HCT116 (cell line): ENCODE measurements around the gene MISP3. TPM values are rescaled to one million over a fixed set of nuclear protein-coding genes. Genes with fewer than 3 reads are reported as not detected.

Source experiments
- ATAC-seq: fragments of 200-7000 bp; cut with Tn5 transposase; 2 replicates; pipeline ENCODE4 v1.9.1; 2020; ENCODE audit warnings: mild to moderate bottlenecking, moderate library complexity
- BruUV-seq: library from RNA; stranded (reverse); fragments of 400-500 nt; replicated peaks from 2 replicates; lab custom pipeline; 2021; lab: Mats Ljungman, UMichigan
- CTCF ChIA-PET: fragments of 300-600 bp; sonication (Branson Sonifier 250); formaldehyde crosslinking; loops from one replicate; lab custom pipeline; 2021; ENCODE audit warnings: antibody characterized with exemption; lab: Charles Lee
- POLR2A ChIA-PET: fragments of 300-600, 350-600 bp; sonication (Branson Sonifier 250); formaldehyde crosslinking; loops from one replicate; lab custom pipeline; 2021; ENCODE audit warnings: antibody characterized with exemption; lab: Charles Lee
- RAD21 ChIA-PET, 2 experiments: fragments of 300-600 bp; sonication (Branson Sonifier 250); formaldehyde crosslinking; loops; one replicate each; lab custom pipeline; 2023; ENCODE audit warnings: low total read pairs in 2 of 2; ENCODE audit not compliant: uncharacterized antibody in 2 of 2, unreplicated experiment in 2 of 2, low non-redundant PET in 1 of 2; lab: Charles Lee
- DNase-seq: peaks from one replicate; pipeline ENCODE4 v3.0.0-alpha.2; 2010; ENCODE audit warnings: low read depth, low spot score
- H2AFZ ChIP-seq: fragments of 200-600 bp; shearing (Covaris generic), sonication (generic); 2 replicates; pipeline ENCODE4 v1.6.1; 2017; ENCODE audit warnings: low read depth, mixed run types, mixed read lengths, antibody characterized with exemption, low read length; ENCODE audit not compliant: poor library complexity, severe bottlenecking
- H3K27ac ChIP-seq: 2 replicates; pipeline ENCODE4 v1.5.1; 2012; ENCODE audit warnings: low read depth, low read length
- H3K27me3 ChIP-seq: fragments of 200-600 bp; sonication (generic); 2 replicates; pipeline ENCODE4 v1.6.1; 2016; ENCODE audit warnings: mixed run types, low read length, mixed read lengths; ENCODE audit not compliant: insufficient read depth
- H3K36me3 ChIP-seq, 2 experiments: fragments of 200-500 bp in 1 of 2; fragments of 200-600 bp in 1 of 2; sonication (Bioruptor generic) in 1 of 2; sonication (generic) in 1 of 2; 2 replicates each; pipeline versions ENCODE4 v1.5.1 to v1.6.1; 2014 to 2016; ENCODE audit warnings: low read length in 2 of 2, inconsistent platforms in 1 of 2, mixed read lengths in 1 of 2, mixed run types in 1 of 2; ENCODE audit not compliant: insufficient read depth in 2 of 2, control insufficient read depth in 1 of 2
- H3K4me1 ChIP-seq, 2 experiments: fragments of 200-600 bp in 1 of 2; sonication (generic) in 1 of 2; 2 replicates each; pipeline versions ENCODE4 v1.5.1 to v1.6.1; 2012 to 2017; ENCODE audit warnings: low read length in 2 of 2, inconsistent platforms in 1 of 2, mild to moderate bottlenecking in 1 of 2, mixed read lengths in 1 of 2, mixed run types in 1 of 2, moderate library complexity in 1 of 2; ENCODE audit not compliant: insufficient read depth in 2 of 2, control insufficient read depth in 1 of 2
- H3K4me2 ChIP-seq: fragments of 200-600 bp; sonication (generic); 2 replicates; pipeline ENCODE4 v1.6.1; 2017; ENCODE audit warnings: mixed run types, low read length, mixed read lengths
- H3K4me3 ChIP-seq, 2 experiments: fragments of 200-600 bp in 1 of 2; sonication (generic) in 1 of 2; replicated peaks in 1 of 2; 2 replicates each; pipeline ENCODE4 v1.5.1; 2011 to 2016; ENCODE audit warnings: low read length in 2 of 2, control low read depth in 1 of 2, low read depth in 1 of 2, mild to moderate bottlenecking in 1 of 2, mixed read lengths in 1 of 2, mixed run types in 1 of 2
- H3K79me2 ChIP-seq: fragments of 200-600 bp; sonication (generic); 2 replicates; pipeline ENCODE4 v1.6.1; 2017; ENCODE audit warnings: mild to moderate bottlenecking, mixed run types, low read length, moderate library complexity, mixed read lengths; ENCODE audit not compliant: insufficient read depth
- H3K9ac ChIP-seq: fragments of 200-600 bp; sonication (generic); 2 replicates; pipeline ENCODE4 v1.6.1; 2016; ENCODE audit warnings: low read length, mixed read lengths
- H3K9me2 ChIP-seq: fragments of 200-600 bp; sonication (generic), shearing (Covaris generic); 2 replicates; pipeline ENCODE4 v1.6.1; 2017; ENCODE audit warnings: mixed run types, mild to moderate bottlenecking, moderate library complexity; ENCODE audit not compliant: insufficient read depth
- H3K9me3 ChIP-seq, 2 experiments: fragments of 200-500 bp in 1 of 2; fragments of 200-600 bp in 1 of 2; sonication (Bioruptor generic) in 1 of 2; sonication (generic) in 1 of 2; 2 replicates each; pipeline ENCODE4 v1.6.1; 2014 to 2017; ENCODE audit warnings: low read length in 2 of 2, mixed read lengths in 2 of 2, inconsistent platforms in 1 of 2, low read depth in 1 of 2, mild to moderate bottlenecking in 1 of 2, mixed run types in 1 of 2, moderate library complexity in 1 of 2; ENCODE audit not compliant: control insufficient read depth in 1 of 2, insufficient read depth in 1 of 2
- H4K20me1 ChIP-seq: fragments of 200-600 bp; sonication (generic), shearing (Covaris generic); 2 replicates; pipeline ENCODE4 v1.6.1; 2017; ENCODE audit warnings: mixed run types, mild to moderate bottlenecking, moderate library complexity; ENCODE audit not compliant: insufficient read depth
- EZH2phosphoT487 ChIP-seq: fragments of 200-600 bp; IDR thresholded peaks from 2 replicates; pipeline ENCODE4 v1.6.1; 2018; ENCODE audit warnings: antibody characterized with exemption, borderline replicate concordance
- POLR2A ChIP-seq: IDR thresholded peaks from 2 replicates; pipeline ENCODE4 v1.7.0; 2011; ENCODE audit warnings: borderline replicate concordance; ENCODE audit not compliant: insufficient read depth, insufficient read length; ENCODE audit errors: extremely low read depth
- SIN3A ChIP-seq: IDR thresholded peaks from 2 replicates; pipeline ENCODE4 v1.6.1; 2012; ENCODE audit warnings: low read depth
- SP1 ChIP-seq: IDR thresholded peaks from 2 replicates; pipeline ENCODE4 v1.6.1; 2012; ENCODE audit warnings: low read depth
- YY1 ChIP-seq: IDR thresholded peaks from 2 replicates; pipeline ENCODE4 v1.6.1; 2011; ENCODE audit warnings: low read length, low read depth, moderate library complexity, mild to moderate bottlenecking; ENCODE audit not compliant: insufficient replicate concordance; ENCODE audit errors: extremely low read depth
- ZNF274 ChIP-seq: fragments of 200-500 bp; sonication (Bioruptor generic); IDR thresholded peaks from 2 replicates; pipeline ENCODE4 v1.6.1; 2014; ENCODE audit warnings: mild to moderate bottlenecking, low read depth, low read length, inconsistent platforms
- intact Hi-C: fragments of 100-400 bp; cut with micrococcal nuclease; formaldehyde crosslinking; loops from 2 replicates; pipeline ENCODE4 v1.10.0; 2022
- total RNA-seq: library from RNA; stranded (reverse); gene quantifications from one replicate; pipeline ENCODE4 v1.2.1, GENCODE V29; 2021; ENCODE audit not compliant: unreplicated experiment
- TF ChIP-seq, protein P1 (sequence below): IDR thresholded peaks from 2 replicates; pipeline ENCODE4 v1.6.1; 2012; ENCODE audit warnings: low read depth
- TF ChIP-seq, protein P2 (sequence below): IDR thresholded peaks from 2 replicates; pipeline ENCODE4 v1.6.1; 2012

The MISP3 gene
- total RNA-seq, 1 experiment from 2014 or later: 5.2 TPM

DNA sequence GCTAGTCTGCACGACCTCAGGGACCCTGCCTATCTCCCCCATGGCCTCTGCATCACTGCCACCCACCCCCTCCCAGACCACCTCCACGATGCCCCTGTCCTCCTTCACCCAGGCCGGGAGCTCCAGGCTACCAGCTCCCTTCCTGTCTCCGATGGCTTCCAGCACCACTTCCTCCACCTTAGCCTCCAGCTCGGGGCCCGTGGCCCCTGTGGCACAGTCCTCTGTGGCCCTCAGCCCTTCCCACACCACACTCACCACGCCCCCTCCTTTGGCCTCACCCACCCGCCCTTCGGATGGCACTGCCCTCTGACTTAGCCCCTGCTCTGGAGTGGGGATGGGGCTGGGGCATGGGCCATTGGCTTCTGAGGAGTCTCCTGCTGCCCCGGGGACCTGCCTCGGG is 17.9 kb upstream of the MISP3 start:
- RAD21 ChIA-PET: no interaction called here
- Histone ChIP-seq H2AFZ (no peak overlapping the region), H3K4me2 (no peak overlapping the region), H3K9me2 (no peaks in the 10 kb centered on the region), H4K20me1 (no peaks in the 10 kb centered on the region), H3K79me2 (no peaks in the 10 kb centered on the region), H3K4me1 (peaks cover 10 to 24% of the 10 kb centered on the region in 2 experiments), H3K27ac (no peak overlapping the region; the same call in 1 of the 2 replicates), H3K27me3 (no peaks in the 10 kb centered on the region), H3K9me3 (no peaks in the 10 kb centered on the region), H3K9ac (no peak overlapping the region), H3K4me3 (no peak overlapping the region), H3K36me3 (peaks cover 0 to 6% of the 10 kb centered on the region in 2 experiments; a peak in 1 of 4 replicates)
- intact Hi-C loops: no loop called here
- CTCF ChIA-PET: no interaction called here
- no TSS peak for BruUV-seq
- no peak for ATAC-seq
- DNase-seq: no peak
- no peak for TF ChIP-seq YY1
- POLR2A ChIA-PET: no interaction called here

GRCh38 chr19:14055396-14055795 is 17.2 kb upstream of the MISP3 start:
- CTCF ChIA-PET: interaction anchor here (1.0 to 5.7 kb wide), 2 partner anchors 11 to 13 kb away, joined by 4 to 31 read pairs; no protein-coding TSS in a partner anchor
- H3K9me2 ChIP-seq: no peaks in the 10 kb centered on the region
- DNase-seq (no peak), ATAC-seq (no peak)
- no TSS peak for BruUV-seq
- H3K4me3 ChIP-seq: no peak overlapping the region
- H4K20me1 ChIP-seq: no peaks in the 10 kb centered on the region
- RAD21 ChIA-PET: no interaction called here
- no peak overlapping the region for H2AFZ ChIP-seq
- no peak overlapping the region for H3K9ac ChIP-seq
- no peaks in the 10 kb centered on the region for H3K27me3 ChIP-seq
- H3K36me3 ChIP-seq: peaks cover 0 to 6% of the 10 kb centered on the region in 2 experiments; a peak in 1 of 4 replicates
- H3K4me2 ChIP-seq: no peak overlapping the region
- POLR2A ChIA-PET: no interaction called here
- intact Hi-C loops: no loop called here
- no peaks in the 10 kb centered on the region for H3K9me3 ChIP-seq
- H3K4me1 ChIP-seq: peaks cover 10 to 24% of the 10 kb centered on the region in 2 experiments
- no peak overlapping the region for H3K27ac ChIP-seq
- H3K79me2 ChIP-seq: no peaks in the 10 kb centered on the region
- TF ChIP-seq SP1: no peak
- TF ChIP-seq ZNF274: no peak
- TF ChIP-seq, protein P1, sequence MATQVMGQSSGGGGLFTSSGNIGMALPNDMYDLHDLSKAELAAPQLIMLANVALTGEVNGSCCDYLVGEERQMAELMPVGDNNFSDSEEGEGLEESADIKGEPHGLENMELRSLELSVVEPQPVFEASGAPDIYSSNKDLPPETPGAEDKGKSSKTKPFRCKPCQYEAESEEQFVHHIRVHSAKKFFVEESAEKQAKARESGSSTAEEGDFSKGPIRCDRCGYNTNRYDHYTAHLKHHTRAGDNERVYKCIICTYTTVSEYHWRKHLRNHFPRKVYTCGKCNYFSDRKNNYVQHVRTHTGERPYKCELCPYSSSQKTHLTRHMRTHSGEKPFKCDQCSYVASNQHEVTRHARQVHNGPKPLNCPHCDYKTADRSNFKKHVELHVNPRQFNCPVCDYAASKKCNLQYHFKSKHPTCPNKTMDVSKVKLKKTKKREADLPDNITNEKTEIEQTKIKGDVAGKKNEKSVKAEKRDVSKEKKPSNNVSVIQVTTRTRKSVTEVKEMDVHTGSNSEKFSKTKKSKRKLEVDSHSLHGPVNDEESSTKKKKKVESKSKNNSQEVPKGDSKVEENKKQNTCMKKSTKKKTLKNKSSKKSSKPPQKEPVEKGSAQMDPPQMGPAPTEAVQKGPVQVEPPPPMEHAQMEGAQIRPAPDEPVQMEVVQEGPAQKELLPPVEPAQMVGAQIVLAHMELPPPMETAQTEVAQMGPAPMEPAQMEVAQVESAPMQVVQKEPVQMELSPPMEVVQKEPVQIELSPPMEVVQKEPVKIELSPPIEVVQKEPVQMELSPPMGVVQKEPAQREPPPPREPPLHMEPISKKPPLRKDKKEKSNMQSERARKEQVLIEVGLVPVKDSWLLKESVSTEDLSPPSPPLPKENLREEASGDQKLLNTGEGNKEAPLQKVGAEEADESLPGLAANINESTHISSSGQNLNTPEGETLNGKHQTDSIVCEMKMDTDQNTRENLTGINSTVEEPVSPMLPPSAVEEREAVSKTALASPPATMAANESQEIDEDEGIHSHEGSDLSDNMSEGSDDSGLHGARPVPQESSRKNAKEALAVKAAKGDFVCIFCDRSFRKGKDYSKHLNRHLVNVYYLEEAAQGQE: no peak
- no peak for TF ChIP-seq YY1
- TF ChIP-seq EZH2phosphoT487: no peak
- TF ChIP-seq, protein P2, sequence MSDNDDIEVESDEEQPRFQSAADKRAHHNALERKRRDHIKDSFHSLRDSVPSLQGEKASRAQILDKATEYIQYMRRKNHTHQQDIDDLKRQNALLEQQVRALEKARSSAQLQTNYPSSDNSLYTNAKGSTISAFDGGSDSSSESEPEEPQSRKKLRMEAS: no peak
- TF ChIP-seq SIN3A: no peak
- TF ChIP-seq POLR2A: no peak
